ENCODE results near the gene UPB1.

The UPB1 gene

DNA sequence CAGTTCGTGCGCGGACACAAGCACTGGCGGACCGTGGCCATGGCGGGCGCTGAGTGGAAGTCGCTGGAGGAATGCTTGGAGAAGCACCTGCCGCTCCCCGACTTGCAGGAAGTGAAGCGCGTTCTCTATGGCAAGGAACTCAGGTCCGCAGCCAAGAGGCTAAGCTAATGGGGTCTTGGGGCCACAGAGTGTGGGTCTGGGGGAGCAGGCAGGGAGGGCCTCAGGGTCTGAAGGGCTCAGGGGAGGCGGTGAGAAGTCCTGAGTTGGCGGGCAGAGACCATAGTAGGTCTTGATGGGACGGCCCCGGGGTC is 188 bp downstream of the UPB1 start:
- no peak overlapping the region for H2AFZ ChIP-seq (ENCODE audit: low read length)
- no peaks in the 10 kb centered on the region for H4K20me1 ChIP-seq (ENCODE audit: insufficient read depth, low read length)
- no peaks in the 10 kb centered on the region for H3K9me2 ChIP-seq (replicated peaks; ENCODE audit: insufficient read depth, low read length)
- DNase-seq, result no peak
- no peaks in the 10 kb centered on the region for H3K9me3 ChIP-seq (replicated peaks; ENCODE audit: insufficient read depth, low read length)
- H3K4me3 ChIP-seq (ENCODE audit: low read length), result no peak overlapping the region
- H3K27me3 ChIP-seq (replicated peaks; ENCODE audit: insufficient read depth, low read length), result no peaks in the 10 kb centered on the region
- no peaks in the 10 kb centered on the region for H3F3A ChIP-seq (ENCODE audit: insufficient read depth, low read length)
- TF ChIP-seq EZH2phosphoT487 (IDR thresholded peaks at IDR 0.05; ENCODE audit: low read length) (no peak), EZH2 (optimal IDR thresholded peaks at IDR 0.05; ENCODE audit: low read depth, low read length) (no peak)
- TF ChIP-seq, protein P1, sequence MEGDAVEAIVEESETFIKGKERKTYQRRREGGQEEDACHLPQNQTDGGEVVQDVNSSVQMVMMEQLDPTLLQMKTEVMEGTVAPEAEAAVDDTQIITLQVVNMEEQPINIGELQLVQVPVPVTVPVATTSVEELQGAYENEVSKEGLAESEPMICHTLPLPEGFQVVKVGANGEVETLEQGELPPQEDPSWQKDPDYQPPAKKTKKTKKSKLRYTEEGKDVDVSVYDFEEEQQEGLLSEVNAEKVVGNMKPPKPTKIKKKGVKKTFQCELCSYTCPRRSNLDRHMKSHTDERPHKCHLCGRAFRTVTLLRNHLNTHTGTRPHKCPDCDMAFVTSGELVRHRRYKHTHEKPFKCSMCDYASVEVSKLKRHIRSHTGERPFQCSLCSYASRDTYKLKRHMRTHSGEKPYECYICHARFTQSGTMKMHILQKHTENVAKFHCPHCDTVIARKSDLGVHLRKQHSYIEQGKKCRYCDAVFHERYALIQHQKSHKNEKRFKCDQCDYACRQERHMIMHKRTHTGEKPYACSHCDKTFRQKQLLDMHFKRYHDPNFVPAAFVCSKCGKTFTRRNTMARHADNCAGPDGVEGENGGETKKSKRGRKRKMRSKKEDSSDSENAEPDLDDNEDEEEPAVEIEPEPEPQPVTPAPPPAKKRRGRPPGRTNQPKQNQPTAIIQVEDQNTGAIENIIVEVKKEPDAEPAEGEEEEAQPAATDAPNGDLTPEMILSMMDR (IDR thresholded peaks at IDR 0.05; ENCODE audit: low read length), result no peak
- no peaks in the 10 kb centered on the region for H3K79me2 ChIP-seq (ENCODE audit: low read length)
- no peak overlapping the region for H3K27ac ChIP-seq (ENCODE audit: low read length)
- H3K4me1 ChIP-seq (ENCODE audit: low read length), result no peaks in the 10 kb centered on the region
- no peak overlapping the region for H3K9ac ChIP-seq (ENCODE audit: low read length)
- H3K36me3 ChIP-seq (replicated peaks; ENCODE audit: insufficient read depth, low read length), result no peaks in the 10 kb centered on the region
- no peak overlapping the region for H3K4me2 ChIP-seq (ENCODE audit: low read depth, low read length)

DNA sequence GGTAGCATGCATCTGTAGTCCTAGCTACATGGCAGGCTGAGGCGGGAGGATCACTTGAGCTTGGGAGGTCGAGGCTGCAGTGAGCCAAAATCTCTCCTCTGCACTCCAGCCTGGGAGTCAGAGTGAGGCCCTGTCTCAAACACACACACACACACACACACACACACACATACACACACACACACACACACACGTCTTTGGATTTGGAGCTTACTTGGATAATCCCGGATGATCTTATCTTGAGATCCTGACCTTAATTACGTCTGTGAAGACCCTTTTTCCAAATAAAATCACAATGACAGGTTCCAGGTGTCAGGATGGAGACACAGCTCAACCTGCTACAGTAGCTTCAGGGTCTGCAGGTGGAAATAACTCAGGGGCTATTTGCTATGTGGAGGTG is 1.1 kb downstream of the UPB1 start:
- Histone ChIP-seq H3K27ac (ENCODE audit: low read length) (no peak overlapping the region), H3K4me1 (ENCODE audit: low read length) (no peaks in the 10 kb centered on the region), H3K9me2 (replicated peaks; ENCODE audit: insufficient read depth, low read length) (no peaks in the 10 kb centered on the region), H3F3A (ENCODE audit: insufficient read depth, low read length) (no peaks in the 10 kb centered on the region), H3K9me3 (replicated peaks; ENCODE audit: insufficient read depth, low read length) (no peaks in the 10 kb centered on the region), H3K79me2 (ENCODE audit: low read length) (no peaks in the 10 kb centered on the region), H3K4me3 (ENCODE audit: low read length) (no peak overlapping the region), H2AFZ (ENCODE audit: low read length) (no peak overlapping the region), H4K20me1 (ENCODE audit: insufficient read depth, low read length) (no peaks in the 10 kb centered on the region), H3K36me3 (replicated peaks; ENCODE audit: insufficient read depth, low read length) (no peaks in the 10 kb centered on the region), H3K9ac (ENCODE audit: low read length) (no peak overlapping the region), H3K27me3 (replicated peaks; ENCODE audit: insufficient read depth, low read length) (no peaks in the 10 kb centered on the region), H3K4me2 (ENCODE audit: low read depth, low read length) (no peak overlapping the region)
- no peak for DNase-seq
- TF ChIP-seq, protein P1 (IDR thresholded peaks at IDR 0.05; ENCODE audit: low read length), result no peak
- TF ChIP-seq EZH2phosphoT487 (IDR thresholded peaks at IDR 0.05; ENCODE audit: low read length) (no peak), EZH2 (optimal IDR thresholded peaks at IDR 0.05; ENCODE audit: low read depth, low read length) (no peak)

DNA sequence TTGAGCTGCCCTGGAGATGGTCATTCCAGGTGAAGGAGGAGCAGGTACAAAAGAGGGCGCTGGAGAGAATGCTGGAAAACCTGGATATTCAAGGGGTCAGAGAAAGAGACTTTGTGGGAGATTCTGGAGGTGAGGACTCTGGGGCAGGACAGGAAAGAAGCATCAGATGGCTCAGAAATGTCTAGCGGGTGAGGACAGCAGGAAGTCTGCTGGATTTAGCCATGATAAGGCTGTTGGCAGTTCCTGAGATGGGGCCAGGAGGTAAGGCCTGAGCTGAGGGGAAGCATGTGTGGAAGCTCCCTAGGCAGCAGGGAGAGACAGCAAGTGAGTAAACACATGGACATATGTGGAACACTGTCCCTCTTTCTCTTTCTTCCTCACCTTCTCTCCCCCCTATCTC is 1.5 kb downstream of the UPB1 start:
- DNase-seq, result no peak
- Histone ChIP-seq H3K27ac (ENCODE audit: low read length) (no peak overlapping the region), H3F3A (ENCODE audit: insufficient read depth, low read length) (no peaks in the 10 kb centered on the region), H3K9ac (ENCODE audit: low read length) (no peak overlapping the region), H3K4me2 (ENCODE audit: low read depth, low read length) (no peak overlapping the region), H3K36me3 (replicated peaks; ENCODE audit: insufficient read depth, low read length) (no peaks in the 10 kb centered on the region), H3K79me2 (ENCODE audit: low read length) (no peaks in the 10 kb centered on the region), H3K27me3 (replicated peaks; ENCODE audit: insufficient read depth, low read length) (no peaks in the 10 kb centered on the region), H3K4me3 (ENCODE audit: low read length) (no peak overlapping the region), H3K9me2 (replicated peaks; ENCODE audit: insufficient read depth, low read length) (no peaks in the 10 kb centered on the region), H3K4me1 (ENCODE audit: low read length) (no peaks in the 10 kb centered on the region), H4K20me1 (ENCODE audit: insufficient read depth, low read length) (no peaks in the 10 kb centered on the region), H3K9me3 (replicated peaks; ENCODE audit: insufficient read depth, low read length) (no peaks in the 10 kb centered on the region), H2AFZ (ENCODE audit: low read length) (no peak overlapping the region)
- no peak for TF ChIP-seq EZH2phosphoT487 (IDR thresholded peaks at IDR 0.05; ENCODE audit: low read length)
- TF ChIP-seq, protein P1 (IDR thresholded peaks at IDR 0.05; ENCODE audit: low read length), result no peak
- no peak for TF ChIP-seq EZH2 (optimal IDR thresholded peaks at IDR 0.05; ENCODE audit: low read depth, low read length)
